ENCODE results near the gene ATAD3C.
A peak's percentile ranks its signal among the peaks of the same experiment; 100 is the strongest.
"Not testable (repeated sequence)": the region's sequence is repeated elsewhere in the genome, so short reads cannot be mapped to it uniquely, and the experiment has no call there.

ATAD3C gene

GRCh38 chr1:1432274-1432950 lies 17.1 kb upstream of the ATAD3C start:
- no peak for DNase-seq

- no peak for DNase-seq
Measured at GRCh38 chr1:1432951-1433803, 16.3 kb upstream of the ATAD3C start.

- no peak for DNase-seq
Measured at GRCh38 chr1:1433804-1434130, 15.7 kb upstream of the ATAD3C start.

- DNase-seq: no peak
Measured at GRCh38 chr1:1434131-1434823, 15.2 kb upstream of the ATAD3C start.

- DNase-seq: no peak
Measured at GRCh38 chr1:1434824-1435105, 14.7 kb upstream of the ATAD3C start.

- peak; percentile 72 for DNase-seq
Measured at GRCh38 chr1:1435106-1435903, 14.2 kb upstream of the ATAD3C start, which contains the start of gene VWA1. Gene VWA1, plus strand, starts transcription at chr1:1435690. Its CDS starts 59 bp downstream, at chr1:1435749.

- DNase-seq: no peak
Measured at GRCh38 chr1:1435911-1436629, 13.4 kb upstream of the ATAD3C start.

GRCh38 chr1:1436630-1437032 lies 12.9 kb upstream of the ATAD3C start:
- no peak for DNase-seq

- DNase-seq: no peak
Measured at GRCh38 chr1:1437033-1437903, 12.2 kb upstream of the ATAD3C start.

- no peak for DNase-seq
Measured at GRCh38 chr1:1437904-1438376, 11.5 kb upstream of the ATAD3C start.

- no peak for DNase-seq
Measured at GRCh38 chr1:1438531-1439381, 10.7 kb upstream of the ATAD3C start.

- DNase-seq: no peak
Measured at GRCh38 chr1:1439546-1440261, 9.8 kb upstream of the ATAD3C start.

- no peak for DNase-seq
Measured at GRCh38 chr1:1440262-1441001, 9.1 kb upstream of the ATAD3C start.

GRCh38 chr1:1441002-1441888 lies 8.2 kb upstream of the ATAD3C start:
- DNase-seq: no peak

- DNase-seq: no peak
Measured at GRCh38 chr1:1442069-1442770, 7.3 kb upstream of the ATAD3C start.

- DNase-seq: not testable (repeated sequence)
Measured at GRCh38 chr1:1446631-1447030, 2.9 kb upstream of the ATAD3C start.

GRCh38 chr1:1450616-1451015 lies 1.1 kb downstream of the ATAD3C start:
- DNase-seq: not testable (repeated sequence)
